Measurements from ENCODE around the gene NPC1. TPM values are rescaled to one million over a fixed set of nuclear protein-coding genes. Genes with fewer than 3 reads are reported as not detected.

NPC1 gene
- total RNA-seq, 1 experiment from 2014 or later: 51.6 TPM

DNA sequence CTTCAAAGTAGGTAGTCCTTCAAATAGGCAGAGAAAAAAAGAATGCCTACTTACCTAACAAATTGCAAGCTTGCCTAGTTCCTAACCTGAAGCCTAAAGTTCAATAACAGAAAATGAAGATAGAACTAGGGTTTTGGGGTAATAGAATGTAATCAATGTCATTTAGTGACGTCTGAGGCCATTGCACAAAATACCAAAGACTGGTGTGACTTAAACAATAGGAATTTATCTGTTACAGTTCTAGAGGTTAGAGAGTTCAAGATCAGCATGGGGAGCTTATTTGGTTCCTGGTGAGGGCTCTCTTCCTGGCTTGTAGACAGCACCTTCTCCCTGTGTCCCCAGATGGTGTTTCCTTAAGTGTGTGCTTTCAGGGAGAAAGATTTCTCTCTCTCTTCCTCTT is 4.7 kb upstream of the NPC1 start (continued):
- TF ChIP-seq, protein P1, sequence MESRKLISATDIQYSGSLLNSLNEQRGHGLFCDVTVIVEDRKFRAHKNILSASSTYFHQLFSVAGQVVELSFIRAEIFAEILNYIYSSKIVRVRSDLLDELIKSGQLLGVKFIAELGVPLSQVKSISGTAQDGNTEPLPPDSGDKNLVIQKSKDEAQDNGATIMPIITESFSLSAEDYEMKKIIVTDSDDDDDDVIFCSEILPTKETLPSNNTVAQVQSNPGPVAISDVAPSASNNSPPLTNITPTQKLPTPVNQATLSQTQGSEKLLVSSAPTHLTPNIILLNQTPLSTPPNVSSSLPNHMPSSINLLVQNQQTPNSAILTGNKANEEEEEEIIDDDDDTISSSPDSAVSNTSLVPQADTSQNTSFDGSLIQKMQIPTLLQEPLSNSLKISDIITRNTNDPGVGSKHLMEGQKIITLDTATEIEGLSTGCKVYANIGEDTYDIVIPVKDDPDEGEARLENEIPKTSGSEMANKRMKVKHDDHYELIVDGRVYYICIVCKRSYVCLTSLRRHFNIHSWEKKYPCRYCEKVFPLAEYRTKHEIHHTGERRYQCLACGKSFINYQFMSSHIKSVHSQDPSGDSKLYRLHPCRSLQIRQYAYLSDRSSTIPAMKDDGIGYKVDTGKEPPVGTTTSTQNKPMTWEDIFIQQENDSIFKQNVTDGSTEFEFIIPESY (IDR thresholded peaks at IDR 0.05; ENCODE audit: extremely low read depth, insufficient replicate concordance, low read length): no peak
- no peak for TF ChIP-seq JUND (IDR thresholded peaks at IDR 0.05)
- TF ChIP-seq CEBPB (IDR thresholded peaks at IDR 0.05; ENCODE audit: low read depth): no peak
- no peak for TF ChIP-seq ELF1 (IDR thresholded peaks at IDR 0.05; ENCODE audit: borderline replicate concordance, low read depth)
- TF ChIP-seq, protein P2, sequence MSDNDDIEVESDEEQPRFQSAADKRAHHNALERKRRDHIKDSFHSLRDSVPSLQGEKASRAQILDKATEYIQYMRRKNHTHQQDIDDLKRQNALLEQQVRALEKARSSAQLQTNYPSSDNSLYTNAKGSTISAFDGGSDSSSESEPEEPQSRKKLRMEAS (IDR thresholded peaks at IDR 0.05): no peak
- TF ChIP-seq EGR1 (IDR thresholded peaks at IDR 0.05; ENCODE audit: low read depth): no peak

DNA sequence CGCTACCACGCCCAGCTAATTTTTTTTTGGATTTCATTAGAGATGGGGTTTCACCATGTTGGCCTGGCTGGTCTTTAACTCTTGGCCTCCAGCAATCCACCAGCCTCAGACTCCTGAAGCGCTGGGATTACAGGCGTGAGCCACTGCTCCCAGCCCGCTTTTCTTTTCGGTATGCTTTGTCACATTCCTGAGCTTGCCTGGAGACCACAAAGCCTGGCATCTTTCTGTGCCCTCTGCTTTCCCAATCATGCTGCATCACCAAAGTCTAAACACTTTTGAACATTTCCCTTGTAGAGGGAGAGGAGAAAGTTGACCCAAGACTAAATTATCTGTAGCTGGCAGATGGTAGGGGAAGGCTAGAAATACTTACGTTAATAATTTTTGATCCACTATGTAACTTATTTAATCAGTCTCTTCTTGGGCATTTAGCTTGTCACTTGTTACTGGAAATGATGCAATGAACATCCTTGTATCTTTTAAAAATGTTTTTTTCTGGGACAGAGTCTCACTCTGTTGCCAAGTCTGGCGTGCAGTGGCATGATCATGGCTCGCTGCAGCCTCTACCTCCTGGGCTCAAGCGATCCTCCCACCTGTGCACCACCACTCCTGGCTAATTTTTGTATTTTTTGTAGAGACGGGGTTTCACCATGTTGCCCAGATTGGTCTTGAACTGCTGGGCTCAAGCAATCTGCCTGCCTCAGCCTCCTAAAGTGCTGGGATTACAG is 2.7 kb upstream of the NPC1 start:
- Histone ChIP-seq H3K79me2 (ENCODE audit: insufficient read depth, low read length) (peaks cover 20% of the 10 kb centered on the region), H3K4me3 (replicated peaks in 1 of 2; ENCODE audit: low read depth in 1 of 2, low read length in 2 of 2) (no peak overlapping the region), H3K36me3 (ENCODE audit: control insufficient read depth in 1 of 2, insufficient read depth in 2 of 2, low read length in 2 of 2) (no peaks in the 10 kb centered on the region), H3K9me3 (ENCODE audit: control insufficient read depth in 1 of 2, insufficient read depth in 1 of 2, low read depth in 1 of 2, low read length in 2 of 2) (no peaks in the 10 kb centered on the region), H3K9me2 (ENCODE audit: insufficient read depth) (no peaks in the 10 kb centered on the region), H3K27ac (ENCODE audit: low read depth, low read length) (no peak overlapping the region), H3K4me1 (ENCODE audit: control insufficient read depth in 1 of 2, insufficient read depth in 2 of 2, low read length in 2 of 2) (peaks cover 8 to 23% of the 10 kb centered on the region in 2 experiments), H3K27me3 (ENCODE audit: insufficient read depth, low read length) (no peaks in the 10 kb centered on the region), H3K9ac (ENCODE audit: low read length) (no peak overlapping the region), H2AFZ (ENCODE audit: low read depth, low read length, poor library complexity, severe bottlenecking) (no peak overlapping the region), H4K20me1 (ENCODE audit: insufficient read depth) (no peaks in the 10 kb centered on the region), H3K4me2 (ENCODE audit: low read length) (no peak overlapping the region)
- DNase-seq (ENCODE audit: low read depth, low spot score): no peak
- BruUV-seq (replicated peaks): no TSS peak
- no peak for ATAC-seq
- ChIA-PET POLR2A (no interaction called here), CTCF (no interaction called here), RAD21 (ENCODE audit: low non-redundant PET in 1 of 2, low total read pairs in 2 of 2, uncharacterized antibody in 2 of 2, unreplicated experiment in 2 of 2) (no interaction called here)
- TF ChIP-seq JUND (IDR thresholded peaks at IDR 0.05): no peak
- TF ChIP-seq, protein P2 (IDR thresholded peaks at IDR 0.05): no peak
- TF ChIP-seq, protein P1 (IDR thresholded peaks at IDR 0.05; ENCODE audit: extremely low read depth, insufficient replicate concordance, low read length): no peak
- no peak for TF ChIP-seq ELF1 (IDR thresholded peaks at IDR 0.05; ENCODE audit: borderline replicate concordance, low read depth)
- no peak for TF ChIP-seq POLR2AphosphoS5 (IDR thresholded peaks at IDR 0.05; ENCODE audit: low read depth, low read length)
- no peak for TF ChIP-seq YY1 (IDR thresholded peaks at IDR 0.05; ENCODE audit: extremely low read depth, insufficient replicate concordance, low read depth, low read length)
- TF ChIP-seq RAD21 (IDR thresholded peaks at IDR 0.05; ENCODE audit: low read depth): no peak
- TF ChIP-seq, protein P3, sequence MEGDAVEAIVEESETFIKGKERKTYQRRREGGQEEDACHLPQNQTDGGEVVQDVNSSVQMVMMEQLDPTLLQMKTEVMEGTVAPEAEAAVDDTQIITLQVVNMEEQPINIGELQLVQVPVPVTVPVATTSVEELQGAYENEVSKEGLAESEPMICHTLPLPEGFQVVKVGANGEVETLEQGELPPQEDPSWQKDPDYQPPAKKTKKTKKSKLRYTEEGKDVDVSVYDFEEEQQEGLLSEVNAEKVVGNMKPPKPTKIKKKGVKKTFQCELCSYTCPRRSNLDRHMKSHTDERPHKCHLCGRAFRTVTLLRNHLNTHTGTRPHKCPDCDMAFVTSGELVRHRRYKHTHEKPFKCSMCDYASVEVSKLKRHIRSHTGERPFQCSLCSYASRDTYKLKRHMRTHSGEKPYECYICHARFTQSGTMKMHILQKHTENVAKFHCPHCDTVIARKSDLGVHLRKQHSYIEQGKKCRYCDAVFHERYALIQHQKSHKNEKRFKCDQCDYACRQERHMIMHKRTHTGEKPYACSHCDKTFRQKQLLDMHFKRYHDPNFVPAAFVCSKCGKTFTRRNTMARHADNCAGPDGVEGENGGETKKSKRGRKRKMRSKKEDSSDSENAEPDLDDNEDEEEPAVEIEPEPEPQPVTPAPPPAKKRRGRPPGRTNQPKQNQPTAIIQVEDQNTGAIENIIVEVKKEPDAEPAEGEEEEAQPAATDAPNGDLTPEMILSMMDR (IDR thresholded peaks at IDR 0.05 in 2 of 3, conservative IDR thresholded peaks at IDR 0.05 in 1 of 3; ENCODE audit: borderline replicate concordance in 1 of 3, insufficient read depth in 1 of 3, low read depth in 2 of 3, low read length in 2 of 3): no peak
- TF ChIP-seq ZFX (IDR thresholded peaks at IDR 0.05): no peak
- TF ChIP-seq, protein P4, sequence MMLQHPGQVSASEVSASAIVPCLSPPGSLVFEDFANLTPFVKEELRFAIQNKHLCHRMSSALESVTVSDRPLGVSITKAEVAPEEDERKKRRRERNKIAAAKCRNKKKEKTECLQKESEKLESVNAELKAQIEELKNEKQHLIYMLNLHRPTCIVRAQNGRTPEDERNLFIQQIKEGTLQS (IDR thresholded peaks at IDR 0.05): no peak
- TF ChIP-seq SIN3A (IDR thresholded peaks at IDR 0.05; ENCODE audit: low read depth): no peak
- no peak for TF ChIP-seq CBX3 (IDR thresholded peaks at IDR 0.05; ENCODE audit: low read depth)
- TF ChIP-seq CEBPB (IDR thresholded peaks at IDR 0.05; ENCODE audit: low read depth): no peak
- no peak for TF ChIP-seq ZNF274 (IDR thresholded peaks at IDR 0.05; ENCODE audit: low read depth, low read length)
- TF ChIP-seq EZH2 (IDR thresholded peaks at IDR 0.05): no peak
- intact Hi-C loops (cut with micrococcal nuclease): loop anchor here (5.0 kb wide), 1 partner anchor 92 kb away; no protein-coding TSS in a partner anchor
